RKO (cell line): ENCODE results near the gene FXN.
"Not testable (repeated sequence)": the region's sequence is repeated elsewhere in the genome, so short reads cannot be mapped to it uniquely, and the experiment has no call there.

Source experiments
- DNase-seq: peaks from one replicate; pipeline ENCODE4 v3.0.0-alpha.2; 2016; ENCODE audit warnings: low spot score

Gene FXN

DNA sequence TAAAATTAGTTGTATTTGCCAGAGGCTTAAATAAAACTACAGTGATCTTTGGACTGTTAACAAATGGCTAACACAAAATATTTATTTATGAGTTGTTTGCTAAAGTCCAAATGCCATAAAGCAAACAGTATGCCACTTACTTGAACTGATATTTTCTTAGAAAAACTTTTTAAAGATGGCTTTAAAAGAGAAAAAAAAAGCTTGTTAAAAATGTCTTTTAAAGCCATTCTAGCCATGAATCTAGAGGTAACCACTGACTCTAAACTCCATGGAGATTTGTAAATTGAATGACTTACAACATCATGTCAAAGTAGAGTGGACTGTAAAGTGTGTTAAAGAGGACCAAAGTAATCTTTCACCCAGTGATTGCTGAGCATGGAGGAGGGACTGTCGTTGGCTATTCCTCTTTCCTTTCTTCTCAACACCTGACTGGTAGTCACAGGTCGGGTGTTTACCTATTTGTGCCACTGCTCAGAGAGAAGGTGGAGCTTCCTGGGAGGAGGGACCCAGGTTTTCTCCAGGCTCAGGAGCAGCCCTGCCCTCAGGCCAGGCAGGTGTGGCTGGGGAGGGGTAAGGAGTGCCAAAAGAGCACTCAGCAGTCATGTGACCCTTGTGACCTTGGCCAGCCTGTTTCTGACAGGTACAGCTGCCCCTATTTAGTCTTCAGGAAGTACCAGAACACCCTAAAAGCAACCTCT lies 69.4 kb downstream of the FXN start:
- DNase-seq = no peak

DNA sequence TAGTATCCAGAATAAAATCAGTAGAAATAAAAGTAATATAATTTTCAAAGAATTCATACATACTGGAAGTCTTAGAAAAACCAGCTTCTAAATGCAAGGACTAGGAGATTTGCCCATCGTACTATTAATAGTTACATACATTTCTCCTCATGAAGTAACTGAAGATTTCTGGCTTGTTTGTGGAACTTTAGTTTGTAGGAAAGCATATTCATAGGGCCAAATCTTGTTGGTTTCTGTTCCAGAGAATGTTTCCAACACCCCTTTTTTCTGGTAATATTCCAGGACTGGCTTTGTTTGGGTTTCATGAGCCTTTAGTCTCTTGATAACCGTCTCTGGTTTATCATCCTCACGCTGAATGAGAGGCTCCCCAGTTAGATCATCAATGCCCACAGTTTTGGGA lies 72.2 kb downstream of the FXN start:
- DNase-seq = no peak

DNA sequence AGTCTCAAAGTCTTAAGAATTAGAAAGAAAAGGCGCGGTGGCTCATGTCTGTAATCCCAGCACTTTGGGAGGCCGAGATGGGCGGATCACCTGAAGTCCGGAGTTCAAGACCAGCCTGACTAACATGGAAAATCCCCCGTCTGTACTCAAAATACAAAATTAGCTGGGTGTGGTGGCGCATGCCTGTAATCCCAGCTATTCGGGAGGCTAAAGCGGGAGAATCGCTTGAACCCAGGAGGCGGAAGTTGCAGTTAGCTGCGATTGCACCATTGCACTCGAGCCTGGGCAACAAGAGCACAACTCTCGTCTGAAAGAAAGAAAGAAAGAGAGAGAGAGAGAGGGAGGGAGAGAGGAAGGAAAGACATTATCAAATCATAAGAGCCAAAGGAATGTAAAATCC lies 73.2 kb downstream of the FXN start:
- not testable (repeated sequence) for DNase-seq

- DNase-seq = no peak
Measured at GRCh38 chr9:69109152-69109551, 73.6 kb downstream of the FXN start.

GRCh38 chr9:69112646-69113045 lies 77.1 kb downstream of the FXN start:
- not testable (repeated sequence) for DNase-seq

- DNase-seq = no peak
Measured at GRCh38 chr9:69115621-69116020, 80.1 kb downstream of the FXN start.

- no peak for DNase-seq
Measured at GRCh38 chr9:69118656-69119055, 83.1 kb downstream of the FXN start.

- DNase-seq = no peak
Measured at GRCh38 chr9:69120380-69121154, 85.0 kb downstream of the FXN start.

DNA sequence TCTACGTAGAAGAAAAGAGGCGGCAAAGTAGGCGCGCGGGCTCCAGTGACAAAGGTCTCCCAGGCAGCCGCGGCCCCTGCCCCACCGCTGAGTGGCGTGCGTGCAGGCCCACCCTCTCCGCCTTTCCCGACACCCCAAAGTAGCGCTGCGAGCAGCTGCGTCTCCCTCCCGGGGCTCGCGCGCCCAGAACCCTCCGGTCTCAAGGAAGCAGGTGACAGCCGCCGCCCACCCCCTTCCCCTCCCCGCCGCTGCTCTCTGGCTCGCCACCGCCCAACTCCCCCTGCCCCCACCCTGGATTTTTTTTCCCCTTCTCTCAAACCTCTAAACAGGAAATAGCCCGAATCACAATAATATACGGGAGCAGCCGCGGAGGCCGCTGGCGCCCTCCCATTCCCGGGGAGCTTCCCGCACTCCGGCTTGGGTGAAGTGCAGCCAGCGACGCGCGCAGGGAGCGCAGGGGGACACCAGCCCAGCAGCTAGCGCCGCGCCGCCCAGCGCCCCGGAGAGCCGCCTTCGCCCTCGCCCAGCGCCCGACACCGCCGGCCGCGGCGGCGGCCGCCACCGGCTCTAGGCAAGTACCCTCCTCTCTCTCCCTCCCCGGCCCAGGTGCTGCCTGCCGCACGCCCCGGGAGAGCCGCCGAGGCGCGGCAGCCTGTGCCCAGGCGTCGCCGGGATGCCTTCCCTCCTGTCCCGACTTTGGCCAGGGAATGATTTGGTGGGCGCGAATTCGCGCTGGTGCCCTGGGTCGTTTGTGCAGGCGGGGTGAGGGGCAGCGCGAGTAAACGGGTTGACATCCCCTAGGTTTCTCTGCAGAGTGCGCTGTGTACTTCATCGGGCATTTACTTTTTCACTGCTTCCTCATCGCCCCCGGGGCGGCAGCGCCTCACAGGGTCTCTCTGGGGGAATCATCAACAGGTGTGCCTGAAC lies 85.9 kb downstream of the FXN start:
- peak; percentile 48 for DNase-seq

DNA sequence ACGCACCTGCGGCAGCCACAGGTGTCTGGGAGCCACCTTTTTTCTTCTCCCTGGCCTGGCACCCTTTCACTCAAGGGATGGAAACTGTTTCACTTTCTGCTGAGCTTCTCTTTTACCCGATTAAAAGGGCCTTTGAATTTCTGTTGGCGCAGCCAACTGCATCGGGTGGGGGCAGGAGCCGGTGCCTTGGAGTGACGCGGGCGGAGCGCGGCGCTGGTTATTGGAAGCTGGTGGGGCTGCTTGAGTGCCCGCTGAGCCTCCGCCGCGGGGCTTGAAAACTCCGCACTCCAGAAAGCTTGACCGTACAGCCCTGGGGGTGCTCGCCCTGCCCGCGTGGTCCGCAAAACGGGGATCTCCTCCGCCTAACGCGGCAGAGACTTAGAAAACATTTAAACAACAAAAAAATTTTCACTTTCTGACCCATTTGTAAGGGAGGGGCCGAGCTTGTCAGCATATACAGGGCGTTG lies 86.6 kb downstream of the FXN start:
- DNase-seq = peak; percentile 47

GRCh38 chr9:69122549-69123141 lies 87.1 kb downstream of the FXN start:
- peak; percentile 30 for DNase-seq

DNA sequence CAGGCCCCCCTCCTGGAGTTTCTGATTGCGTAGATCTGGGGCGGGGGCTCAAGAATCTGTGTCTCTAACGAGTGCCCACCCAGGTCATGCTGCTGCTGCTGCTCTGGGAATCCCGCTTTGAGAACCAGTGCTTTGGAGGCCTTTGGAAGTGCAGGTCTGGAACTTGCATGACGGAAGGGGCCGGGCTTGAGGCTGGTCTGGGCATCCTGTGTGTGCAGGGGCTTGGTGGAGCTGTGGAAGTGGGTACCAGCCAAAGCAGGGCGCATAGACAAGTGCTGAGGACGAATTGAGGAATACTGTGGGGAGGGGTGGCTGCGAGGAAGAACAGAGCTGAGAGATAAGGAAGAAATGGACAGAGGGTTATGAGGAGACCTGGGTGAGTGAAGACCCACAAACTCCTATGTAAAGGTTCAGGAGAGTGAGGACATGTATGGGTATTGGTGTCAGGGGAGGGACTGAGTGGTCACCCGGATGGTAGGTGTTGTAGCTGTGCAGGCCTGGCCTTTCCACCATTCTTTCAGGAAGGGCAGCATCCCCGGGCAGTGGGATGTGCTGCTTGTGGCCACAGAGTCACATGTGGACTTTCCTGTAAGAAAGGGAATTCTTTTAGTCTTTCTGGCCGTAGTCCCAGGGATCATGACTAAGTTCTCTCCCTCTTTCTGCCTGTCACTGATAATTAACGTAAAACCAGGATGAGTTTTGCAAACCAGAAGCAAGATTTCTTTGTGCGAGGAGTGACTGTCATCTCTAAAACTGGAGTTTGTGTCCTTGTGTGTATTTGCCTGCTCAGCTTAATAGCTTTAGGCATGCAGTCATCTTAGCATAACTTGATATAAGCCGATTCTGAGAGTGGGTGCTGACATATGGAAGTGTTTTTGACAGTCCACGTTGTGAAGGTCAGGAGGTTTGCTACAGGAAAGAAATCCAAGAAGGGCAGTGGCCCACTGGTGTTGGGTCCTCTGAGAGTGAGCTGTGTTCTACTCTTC lies 95.2 kb downstream of the FXN start:
- no peak for DNase-seq

GRCh38 chr9:69131682-69132081 lies 96.1 kb downstream of the FXN start:
- peak; percentile 29 for DNase-seq

- DNase-seq = no peak
Measured at GRCh38 chr9:69132361-69132760, 96.8 kb downstream of the FXN start.

DNA sequence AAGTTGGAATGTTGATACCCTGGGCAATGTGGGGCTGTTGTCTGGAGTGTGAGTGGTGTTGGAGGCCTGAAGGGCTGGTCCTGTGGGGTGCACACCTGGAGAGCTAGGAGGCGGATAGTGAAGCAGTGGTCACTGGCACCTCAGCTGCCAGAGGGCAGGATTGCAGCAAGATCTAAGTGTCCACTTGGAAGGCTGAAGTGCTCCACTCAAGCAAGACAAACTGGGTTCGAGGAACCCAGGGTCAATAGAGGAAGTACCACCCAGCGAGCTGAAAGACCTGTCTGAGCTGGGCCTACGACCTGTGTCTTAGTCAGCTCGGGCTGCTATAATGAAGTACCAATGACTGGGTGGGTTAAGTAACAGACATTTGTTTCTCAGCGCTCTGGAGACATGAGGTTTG lies 98.9 kb downstream of the FXN start:
- no peak for DNase-seq

DNA sequence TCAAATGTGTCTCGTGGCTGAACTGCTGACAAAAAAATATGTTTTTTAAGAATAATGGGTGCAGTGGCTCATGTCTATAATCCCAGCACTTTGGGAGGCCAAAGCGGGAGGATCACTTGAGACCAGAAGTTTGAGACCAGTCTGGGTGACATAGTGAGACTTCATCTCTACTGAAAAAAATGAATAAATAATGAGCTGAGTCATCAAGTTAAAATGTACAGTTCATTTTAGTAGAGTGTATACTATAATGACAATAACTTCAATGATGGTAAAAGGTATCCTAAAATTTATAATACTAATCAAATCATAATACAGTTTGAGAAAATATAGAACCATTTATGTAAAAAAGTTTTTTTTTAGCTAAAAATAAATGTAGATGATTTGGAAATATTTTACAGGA lies 100.6 kb downstream of the FXN start:
- DNase-seq = no peak

DNA sequence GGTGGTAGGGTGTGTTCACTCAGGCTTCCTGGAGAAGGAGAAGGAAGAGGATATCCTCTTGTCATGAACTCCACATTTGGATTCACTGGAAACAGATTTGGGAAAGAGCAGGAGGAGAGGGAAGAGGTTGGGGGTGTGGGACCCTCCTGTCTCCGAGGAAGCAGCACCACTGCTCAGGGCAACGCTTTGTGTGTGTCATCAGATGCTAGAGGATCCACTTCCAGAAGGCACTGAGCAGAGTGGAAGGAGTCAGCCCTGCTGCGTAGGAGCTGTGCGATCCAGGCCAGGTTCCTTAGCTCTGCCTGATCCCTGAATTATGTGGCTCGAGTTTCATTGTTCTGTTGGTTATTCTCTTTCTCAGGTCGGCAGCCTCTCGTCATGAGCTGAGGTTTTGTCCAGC lies 101.2 kb downstream of the FXN start:
- DNase-seq = no peak

DNA sequence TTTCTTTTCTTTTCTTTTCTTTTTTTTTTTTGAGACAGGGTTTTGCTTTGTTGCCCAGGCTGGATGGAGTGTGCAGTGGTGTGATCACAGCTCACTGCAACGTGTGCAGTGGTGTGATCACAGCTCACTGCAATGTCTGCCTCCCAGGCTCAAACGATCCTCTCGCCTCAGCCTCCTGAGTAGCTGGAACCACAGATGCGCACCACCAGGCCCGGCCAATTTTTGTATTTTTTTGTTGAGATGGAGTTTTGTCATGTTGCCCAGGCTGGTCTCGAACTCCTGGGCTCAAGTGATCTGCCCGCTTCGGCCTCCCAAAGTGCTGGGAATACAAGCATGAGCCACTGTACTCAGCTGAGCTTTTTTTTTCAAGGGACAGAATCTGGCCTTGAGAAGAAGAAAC lies 101.8 kb downstream of the FXN start:
- DNase-seq = no peak

DNA sequence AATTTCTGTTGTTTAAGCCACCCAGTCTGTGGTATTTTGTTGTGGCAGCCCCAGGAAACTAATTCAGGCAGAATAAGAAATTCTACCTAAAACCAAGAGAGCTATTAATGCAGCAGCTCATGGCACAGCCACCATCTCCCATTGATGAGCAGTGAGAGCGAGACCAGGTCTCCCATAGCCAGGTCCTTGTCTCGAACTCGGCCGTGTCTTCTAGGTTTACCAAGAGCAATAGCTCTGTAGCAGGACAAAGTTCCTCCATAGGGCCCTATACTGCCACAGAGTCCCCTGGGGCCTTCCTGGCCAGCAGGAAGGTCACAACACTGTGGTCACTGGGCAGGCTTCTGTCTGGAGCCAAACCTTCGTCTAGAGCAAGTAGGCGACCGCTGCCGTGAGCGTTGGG lies 104.0 kb downstream of the FXN start:
- DNase-seq = no peak

GRCh38 chr9:69140123-69140735 lies 104.7 kb downstream of the FXN start:
- no peak for DNase-seq
